Muscle of back (tissue), 11 donors: ENCODE measurements around the gene CADM1. TPM values are rescaled to one million over a fixed set of nuclear protein-coding genes. Genes with fewer than 3 reads are reported as not detected.

Source experiments
- DNase-seq, 3 donors: peaks; one replicate each; pipeline versions ENCODE4 v3.0.0 to v3.0.0-alpha.2; 2013
- polyA plus RNA-seq, 10 donors: library from polyadenylated mRNA; unstranded; fragments of 120-200 nt; gene quantifications; one replicate each; pipeline ENCODE4 v1.2.1, GENCODE V29; 2013; ENCODE audit not compliant: insufficient read length in 10 of 10

The CADM1 gene
- polyA plus RNA-seq, 10 donors = 13.4 to 32.3 (median 26.3) TPM

DNA sequence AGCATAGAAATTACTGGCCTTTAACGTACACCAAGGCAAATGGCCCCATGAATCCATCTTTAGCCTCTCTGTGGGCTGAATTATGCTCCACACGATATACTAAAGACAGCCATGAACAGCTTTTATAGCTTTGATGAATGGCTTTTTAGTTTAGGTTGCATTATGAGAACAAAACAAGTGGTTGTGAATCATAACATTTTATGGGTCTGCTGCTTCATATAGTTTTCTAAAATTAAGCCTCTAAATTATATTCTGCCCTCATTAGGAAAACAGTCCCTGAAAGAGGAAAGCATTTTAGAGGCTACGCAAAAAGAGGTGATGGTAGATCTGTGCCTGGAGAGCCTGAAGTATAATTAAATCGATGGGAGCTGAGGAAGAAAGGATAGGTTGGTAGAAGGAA lies 221.3 kb downstream of the CADM1 start:
- no peak for DNase-seq

DNA sequence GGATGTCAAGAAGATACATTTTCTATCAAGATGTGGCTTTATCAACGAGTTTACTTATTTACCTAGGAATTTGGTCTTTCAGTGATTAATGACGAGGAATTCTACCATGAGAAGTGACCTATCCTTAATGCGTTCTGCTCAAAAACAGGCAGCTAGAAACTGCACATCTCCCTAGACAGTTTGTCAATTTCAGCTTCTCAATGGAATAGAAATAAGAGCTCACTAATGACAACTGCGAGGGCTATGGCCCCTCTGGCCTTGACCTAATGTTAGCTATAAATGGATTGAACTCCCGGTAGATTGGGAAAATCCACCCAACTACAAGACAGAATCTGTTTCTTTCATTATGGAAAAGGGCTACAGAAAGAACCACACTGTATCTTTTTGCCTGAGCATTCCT lies 223.4 kb downstream of the CADM1 start:
- DNase-seq = no peak

DNA sequence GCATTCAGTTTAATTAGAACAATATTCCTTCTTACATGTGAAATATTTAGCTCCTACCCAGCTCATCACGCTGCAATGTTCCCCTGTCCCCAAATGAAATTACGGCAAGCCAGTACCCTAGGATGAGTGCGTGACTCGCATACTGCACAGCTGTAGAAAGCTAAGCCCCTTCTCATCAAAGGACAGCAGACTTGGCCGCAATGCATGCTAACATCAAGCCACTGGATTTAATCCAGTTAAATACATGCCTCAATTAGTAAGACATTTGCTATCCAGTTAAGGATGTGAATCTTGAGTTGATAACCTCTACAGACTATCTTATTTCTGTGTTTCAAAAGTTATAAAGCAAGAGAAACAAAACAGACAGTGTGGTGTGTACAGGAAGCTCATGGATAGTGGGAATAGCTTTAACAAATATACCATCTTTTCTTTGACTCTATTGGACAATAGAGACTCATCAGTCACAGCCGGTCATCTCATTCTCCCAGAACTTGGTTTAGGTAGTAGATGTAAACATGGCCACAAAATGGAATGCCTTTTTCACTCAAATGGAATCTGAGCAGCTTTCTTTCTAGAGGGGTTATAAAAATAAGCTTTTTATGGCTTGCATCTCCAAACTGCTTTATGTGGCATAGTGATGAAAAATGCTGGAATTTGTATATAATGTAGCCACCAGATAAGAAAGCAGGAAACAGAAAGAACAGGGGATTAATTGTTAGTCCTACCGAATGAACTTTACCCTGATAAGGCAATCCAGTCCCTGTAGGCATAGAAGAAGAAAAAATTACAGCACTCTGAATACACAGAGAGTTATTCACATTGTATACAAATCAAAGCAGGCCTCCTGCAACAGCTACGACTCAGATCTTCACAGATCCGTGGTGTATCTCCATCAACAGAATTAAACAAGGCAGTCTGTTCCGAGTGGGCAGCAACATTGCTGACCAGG lies 224.1 kb downstream of the CADM1 start:
- peak in 1 of 3 donors; percentile 25 for DNase-seq

DNA sequence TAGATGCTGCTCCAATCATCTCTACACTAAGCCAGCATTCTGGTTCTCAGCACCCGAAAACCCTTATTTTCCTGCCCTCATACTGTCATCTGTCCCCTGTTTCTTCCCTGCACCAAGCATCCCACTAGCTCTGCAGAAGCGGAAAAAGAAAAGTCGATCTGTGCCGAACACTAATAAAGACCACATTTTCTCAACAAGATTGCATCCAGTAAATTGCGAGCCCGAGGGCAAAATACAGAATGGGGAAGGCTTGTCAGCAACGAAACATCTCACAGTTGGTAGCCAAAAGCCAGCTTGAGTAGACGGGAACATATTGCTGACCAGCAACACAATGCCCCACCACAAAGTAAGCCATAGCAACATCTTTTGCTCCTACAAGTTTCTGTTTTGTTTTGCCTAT lies 227.4 kb downstream of the CADM1 start:
- no peak for DNase-seq

DNA sequence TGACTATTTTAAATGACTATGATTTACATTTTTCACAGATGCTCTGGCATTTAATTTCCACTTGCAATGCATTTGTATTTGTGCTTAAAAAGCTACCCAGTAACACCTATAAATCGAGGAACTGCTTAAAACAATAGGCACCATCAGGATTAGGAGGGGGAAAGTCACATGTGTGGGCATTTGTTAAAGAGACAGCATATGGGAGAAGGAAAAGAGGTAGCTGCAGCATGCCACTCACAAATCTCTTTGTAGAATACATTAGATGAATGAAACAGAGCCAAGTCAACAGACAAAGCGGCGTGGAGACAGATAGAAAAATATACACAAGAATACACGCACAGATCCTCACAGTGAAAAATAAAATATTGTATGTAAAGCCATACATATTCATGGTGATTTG lies 228.0 kb downstream of the CADM1 start:
- DNase-seq = no peak

DNA sequence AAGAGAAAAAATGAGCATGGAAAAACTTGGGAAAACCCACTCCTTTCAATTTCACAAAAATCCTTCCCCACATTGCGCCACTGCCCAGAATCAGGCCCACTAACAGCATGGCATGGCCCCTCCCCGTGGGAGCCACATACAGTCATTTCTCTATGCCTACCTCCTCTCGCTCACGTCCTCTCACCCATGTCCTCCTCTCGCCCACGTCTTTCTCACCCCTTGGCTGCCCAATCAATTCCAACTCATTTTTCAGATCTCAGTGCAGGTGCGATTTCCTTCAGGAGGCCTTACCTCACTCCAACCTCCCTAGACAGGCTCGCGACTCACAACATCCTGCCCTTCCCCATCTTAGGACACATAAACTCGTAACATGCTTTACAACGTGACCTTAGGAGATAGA lies 229.2 kb downstream of the CADM1 start:
- no peak for DNase-seq

DNA sequence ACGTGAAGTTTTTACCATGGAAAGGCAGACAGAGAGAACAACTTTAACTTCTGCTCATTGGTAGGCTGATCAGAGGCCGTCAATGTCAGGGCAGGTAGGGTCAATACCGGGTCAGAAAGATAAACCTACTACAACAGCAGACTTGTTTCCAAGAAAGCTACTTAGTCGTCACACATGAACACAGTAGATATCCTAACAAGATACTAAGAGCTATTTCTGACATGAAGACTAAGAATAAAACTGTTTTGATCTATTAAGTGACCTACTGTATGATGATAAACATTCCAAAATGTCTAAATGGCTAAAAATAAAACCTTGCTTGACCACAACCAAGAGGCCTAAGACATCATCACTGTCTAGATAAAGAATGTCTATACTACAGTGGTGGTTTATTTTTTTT lies 231.3 kb downstream of the CADM1 start:
- DNase-seq = no peak

DNA sequence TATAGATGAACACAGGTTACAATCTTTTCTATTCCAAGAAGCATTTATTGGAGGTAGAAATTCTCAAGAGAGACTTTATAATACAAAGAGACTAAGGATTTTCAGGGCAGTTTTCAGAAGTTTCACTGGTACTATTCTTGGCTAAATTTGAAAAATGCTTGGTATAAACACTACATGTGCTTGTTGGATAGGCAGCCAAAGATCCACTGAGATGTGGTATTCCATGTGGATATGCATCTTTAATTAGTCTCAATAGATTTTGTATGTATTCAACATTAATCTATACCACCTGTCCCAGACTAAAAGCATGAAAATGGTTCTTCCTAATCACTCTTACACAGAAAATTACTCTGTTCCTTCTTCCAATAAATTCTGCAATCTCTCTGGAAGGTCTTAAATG lies 232.6 kb downstream of the CADM1 start:
- no peak for DNase-seq

DNA sequence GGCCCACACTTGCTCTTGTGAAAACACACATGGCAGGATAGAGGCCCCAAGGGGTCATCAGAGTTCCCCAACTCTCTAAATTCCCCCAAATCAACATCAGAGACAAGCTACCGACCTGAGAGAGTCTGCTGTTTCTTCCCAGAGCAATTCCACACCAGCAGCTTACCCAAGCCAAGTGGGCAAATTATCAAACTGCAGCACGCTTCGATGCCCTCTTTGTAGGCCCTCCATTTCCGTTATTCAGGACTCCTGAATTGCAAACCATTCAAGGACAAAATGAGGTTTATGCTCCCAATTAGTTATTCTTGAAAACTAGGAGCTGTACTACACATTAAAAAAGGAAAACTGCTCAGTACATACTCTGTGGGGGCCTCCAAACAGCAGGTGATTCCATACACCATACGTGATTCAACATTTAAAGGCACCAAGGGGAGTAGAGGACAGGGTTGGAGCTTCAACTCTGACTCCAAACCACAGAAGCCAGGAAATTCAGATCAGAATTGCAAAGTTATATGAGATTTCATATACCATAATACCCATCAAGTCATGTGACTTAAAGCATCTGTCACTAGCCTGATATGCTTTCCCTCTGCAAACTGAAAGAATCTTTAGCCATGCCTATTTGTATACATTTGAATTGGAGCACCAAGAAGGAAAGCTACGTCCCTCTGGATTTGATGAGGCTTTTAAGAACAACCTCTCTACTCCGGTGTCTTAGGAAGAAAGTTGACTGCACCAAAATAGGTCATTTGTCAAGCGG lies 234.8 kb downstream of the CADM1 start:
- DNase-seq = no peak

DNA sequence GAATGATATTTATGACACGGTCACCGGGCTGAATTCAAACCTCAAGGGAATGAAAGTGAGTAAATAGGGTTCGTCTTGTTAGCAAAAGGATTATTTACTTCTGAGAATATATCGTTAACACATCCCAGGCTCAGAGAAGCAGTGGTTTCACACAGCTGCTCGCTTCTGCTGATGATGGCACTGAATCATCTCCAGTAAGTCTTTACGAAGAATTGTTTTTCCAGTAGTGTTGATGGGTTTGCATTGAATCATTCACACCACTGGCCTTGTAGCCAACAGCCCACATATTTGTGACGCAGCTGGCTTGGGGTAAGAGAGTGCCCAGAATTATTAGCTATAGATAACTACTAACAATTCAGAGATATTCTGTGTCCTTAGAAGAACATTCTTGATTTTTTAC lies 236.3 kb downstream of the CADM1 start:
- DNase-seq = peak in 2 of 3 donors; percentile 11 to 18

DNA sequence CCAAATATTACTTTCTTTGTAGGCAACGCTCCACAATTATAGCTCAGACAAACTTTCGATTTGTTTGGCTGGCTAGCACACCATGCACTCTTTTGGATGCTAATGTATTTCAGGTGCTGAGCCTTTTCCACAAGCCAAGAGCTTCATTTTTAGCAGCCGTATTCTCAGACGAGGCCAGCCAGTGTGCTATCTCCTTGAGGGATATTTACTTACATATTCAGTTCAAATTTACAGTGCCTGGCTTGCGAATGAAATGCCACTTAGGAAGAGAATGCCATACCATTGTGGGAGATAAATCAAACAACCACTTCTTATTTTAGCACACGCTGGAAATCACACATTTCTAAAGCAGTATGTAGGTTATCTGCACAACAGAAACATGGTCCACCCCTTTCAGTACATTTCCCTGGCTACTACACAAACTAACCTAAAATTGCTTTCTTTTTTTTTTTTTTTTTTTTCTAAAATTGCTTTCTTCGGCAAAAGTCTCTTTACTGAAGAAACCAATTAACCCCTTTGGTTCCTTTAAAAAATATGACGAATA lies 236.9 kb downstream of the CADM1 start:
- peak in 1 of 3 donors; percentile 29 for DNase-seq

DNA sequence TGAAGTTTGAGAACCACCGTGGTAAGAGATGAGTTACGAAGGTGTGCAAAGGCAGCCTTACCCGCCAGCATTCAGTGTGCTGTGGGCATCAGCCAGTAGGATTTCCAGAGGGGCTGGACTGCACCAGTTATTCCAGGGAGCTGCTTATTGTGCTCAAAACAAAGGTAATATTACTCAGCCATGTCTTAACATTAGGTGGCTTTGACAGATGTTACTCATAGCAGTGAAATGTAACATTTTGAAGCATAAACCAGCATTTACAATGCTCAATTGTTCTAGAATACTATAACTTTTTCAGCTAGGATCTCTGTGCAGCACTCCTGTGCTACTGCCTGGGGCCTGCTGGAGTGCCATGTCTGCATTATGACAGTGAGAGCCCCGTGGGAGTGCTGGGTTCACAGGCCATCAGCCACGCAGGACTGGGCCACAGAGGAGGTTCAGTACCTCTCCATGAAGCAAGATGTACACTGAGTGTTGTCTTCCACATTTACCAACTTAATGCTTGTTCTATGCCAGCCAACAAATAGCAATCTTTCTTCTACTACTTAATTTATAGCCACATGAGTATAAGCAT lies 238.1 kb downstream of the CADM1 start:
- DNase-seq = no peak

DNA sequence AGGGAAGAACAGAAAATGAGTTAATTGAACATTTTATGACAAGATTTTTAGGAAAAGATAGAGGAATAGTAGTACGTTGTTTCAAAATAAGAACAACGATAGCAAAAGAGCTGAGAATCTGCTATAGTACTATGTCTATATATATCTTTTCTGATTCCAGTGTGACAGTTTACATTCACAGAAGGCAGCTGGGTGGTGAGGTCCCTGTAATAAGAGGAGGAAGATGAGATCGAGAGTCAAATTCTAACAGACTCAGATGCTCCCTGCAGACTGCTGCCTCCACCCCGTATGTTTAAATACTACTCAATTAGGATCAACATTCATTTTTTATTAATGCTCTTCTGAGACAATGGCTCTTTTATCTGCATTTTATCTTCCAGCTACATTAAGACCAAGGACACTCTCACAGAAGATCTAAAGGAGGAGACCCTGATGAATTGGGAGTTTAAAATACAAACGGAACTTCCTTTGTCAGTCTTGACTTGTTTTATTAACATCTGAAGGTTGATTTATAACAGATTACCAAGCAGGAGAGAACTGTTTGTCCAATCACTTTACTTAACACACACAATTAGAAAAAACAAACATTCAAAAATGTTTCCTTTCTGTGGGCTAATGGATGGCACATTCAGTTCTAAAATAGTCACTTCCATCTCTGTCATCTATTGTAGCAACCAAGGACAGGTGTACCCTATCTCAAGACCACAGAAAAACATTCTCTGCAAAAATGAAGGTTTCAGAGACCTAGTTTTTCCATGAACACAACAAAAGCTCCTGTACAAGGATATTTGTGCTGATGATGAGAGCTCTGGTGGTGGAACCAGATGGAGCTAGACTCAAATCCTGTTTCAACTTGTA lies 240.2 kb downstream of the CADM1 start:
- DNase-seq = peak in 1 of 3 donors; percentile 16

DNA sequence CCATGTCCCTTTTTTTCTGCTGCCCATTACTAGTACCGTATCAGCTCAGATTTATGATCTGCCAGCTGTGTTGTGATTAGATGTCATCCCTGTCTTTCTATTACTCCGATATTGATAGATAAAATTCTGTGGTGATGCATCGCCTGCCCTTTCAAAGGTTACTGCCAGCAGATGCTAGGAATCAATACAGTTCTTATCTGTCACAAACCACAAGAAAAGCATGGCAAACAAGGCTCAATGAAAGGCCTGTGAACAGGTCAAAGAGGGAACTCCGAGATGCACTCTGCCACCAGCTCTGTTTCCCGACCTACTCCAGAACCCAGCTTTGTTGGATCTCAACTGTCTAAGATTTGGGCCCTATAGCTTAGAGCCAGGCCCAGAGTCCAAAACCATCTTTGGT lies 246.0 kb downstream of the CADM1 start:
- no peak for DNase-seq

DNA sequence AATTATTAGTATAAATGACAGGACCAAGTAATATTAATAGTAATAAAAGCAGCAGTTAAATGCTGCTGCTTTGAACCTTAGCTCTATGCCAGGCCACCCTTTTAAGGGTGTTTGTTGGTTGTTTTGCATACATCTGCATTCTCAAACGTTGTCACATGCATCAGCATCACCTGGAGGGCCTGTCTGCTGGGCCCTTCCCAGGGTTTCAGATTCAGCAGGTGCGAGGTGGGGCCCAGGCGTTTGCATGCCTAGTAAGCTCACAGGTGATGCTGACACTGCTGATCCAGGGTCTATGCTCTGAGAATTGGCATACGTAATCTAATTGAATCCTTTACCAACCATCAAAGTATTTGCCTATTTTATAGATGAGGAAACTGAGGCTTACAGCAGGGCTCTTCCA lies 246.5 kb downstream of the CADM1 start:
- DNase-seq = no peak

DNA sequence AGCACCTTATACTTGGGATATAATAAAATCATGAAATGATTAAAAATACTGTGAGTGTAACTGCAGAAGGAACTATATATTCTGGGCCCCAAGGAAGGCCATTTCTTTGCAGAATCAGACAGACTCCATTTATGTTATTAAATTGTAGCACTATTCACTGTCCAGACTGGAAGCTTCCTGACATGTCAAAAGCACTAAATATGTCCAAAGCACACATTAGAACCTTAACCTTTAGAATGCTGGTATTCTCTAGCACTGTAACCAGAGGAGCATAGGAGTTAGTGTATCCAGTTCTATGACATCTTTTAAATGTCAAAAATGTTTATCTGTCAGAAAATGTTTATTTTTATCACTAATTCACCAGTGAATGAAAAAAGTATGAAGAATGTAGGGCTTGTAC lies 246.9 kb downstream of the CADM1 start:
- DNase-seq = no peak

DNA sequence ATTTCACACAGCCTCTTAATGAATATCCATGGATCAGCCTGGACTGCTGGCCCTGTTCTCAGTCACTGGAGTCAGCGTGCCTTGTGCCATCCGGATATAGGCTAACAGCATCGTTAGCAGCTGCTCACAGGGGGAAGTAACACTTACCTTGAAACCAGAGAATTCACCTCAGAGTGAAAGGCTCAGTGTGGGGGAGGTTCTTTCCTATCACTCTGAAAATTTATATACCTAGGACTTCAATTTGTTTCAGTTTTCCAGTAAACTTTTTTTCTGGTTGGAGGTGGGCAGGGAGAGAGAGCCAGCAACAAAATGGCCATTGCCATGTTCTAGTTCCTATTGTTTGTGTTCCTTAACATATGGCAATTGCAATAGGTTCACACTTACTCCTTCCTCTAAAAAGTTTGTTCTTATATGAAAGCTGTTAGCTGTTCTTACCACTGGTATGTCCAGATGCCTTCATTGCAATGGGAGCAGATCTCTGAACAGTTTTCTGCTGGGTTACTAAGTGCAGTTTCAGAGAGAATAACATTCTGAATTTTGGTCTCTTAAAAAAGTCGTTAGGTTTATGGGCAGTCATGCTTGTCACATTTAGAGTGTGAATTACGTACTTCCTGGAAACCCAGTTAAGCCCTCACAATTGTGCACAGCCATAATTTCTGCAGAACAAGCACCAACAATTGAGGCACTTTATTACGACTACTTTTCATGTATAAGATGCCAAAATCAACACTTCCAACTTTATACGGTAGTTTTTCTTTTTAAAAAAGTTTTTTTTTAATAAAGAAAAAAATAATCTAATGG lies 247.6 kb downstream of the CADM1 start:
- DNase-seq = no peak

DNA sequence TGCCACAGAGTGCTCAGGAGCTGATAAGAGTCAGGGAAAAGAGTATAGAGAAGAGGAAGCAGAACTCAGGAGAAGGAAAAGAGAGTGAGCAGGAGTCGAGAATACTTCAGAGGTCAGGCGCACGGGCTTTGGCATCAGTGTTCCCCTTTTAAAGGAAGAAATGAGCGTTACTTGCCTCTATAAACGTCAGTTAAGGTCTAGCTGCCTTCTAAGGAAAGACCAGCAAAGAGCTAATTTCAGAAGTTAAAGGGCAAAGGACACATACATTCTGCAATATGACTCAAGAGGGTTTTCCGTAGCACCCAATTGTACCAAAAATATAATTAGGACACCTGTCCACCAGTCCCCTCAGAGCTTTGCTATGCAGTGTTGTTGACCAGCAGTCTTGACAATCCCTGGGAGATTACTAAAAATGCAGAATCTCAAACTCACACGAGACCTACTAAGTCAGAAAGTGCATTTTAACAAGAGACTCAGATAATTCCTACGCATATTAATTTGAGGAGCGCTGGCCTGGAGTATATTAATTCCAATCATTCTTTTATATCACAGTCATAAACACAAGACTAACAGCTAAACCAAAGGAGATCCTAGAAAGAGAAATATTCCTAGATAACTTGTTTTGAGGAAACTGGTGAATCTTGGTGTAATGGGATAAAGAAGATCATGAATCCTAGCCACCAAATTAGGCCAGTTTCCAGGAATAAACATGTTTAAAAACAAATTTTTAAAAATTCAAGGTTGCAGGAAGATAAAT lies 249.0 kb downstream of the CADM1 start:
- no peak for DNase-seq

DNA sequence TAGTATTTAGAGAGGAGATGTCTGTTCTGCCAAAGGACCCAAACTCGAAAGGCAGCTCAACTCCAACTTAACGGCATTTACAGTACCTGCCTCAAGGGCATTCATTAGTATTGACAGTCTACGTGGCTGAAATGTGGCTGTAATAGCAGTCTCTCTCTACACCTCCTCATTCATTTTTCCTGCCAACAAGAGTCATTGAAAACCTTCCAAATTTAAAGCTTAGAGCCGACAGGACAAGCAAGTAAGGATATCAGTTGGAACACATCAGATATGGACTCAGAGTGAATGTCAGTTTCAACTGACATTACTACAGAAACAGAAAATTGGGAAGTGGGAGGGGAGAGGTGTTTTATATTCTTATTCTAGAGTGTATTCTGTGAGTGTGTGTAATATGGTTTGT lies 253.1 kb downstream of the CADM1 start:
- DNase-seq = no peak
